Esophagus muscularis mucosa (tissue), 4 donors: ENCODE measurements around the gene HSD3B7.
"Not testable (repeated sequence)": the region's sequence is repeated elsewhere in the genome, so short reads cannot be mapped to it uniquely, and the experiment has no call there.

Experiments used
- EP300 ChIP-seq: sonication (generic); formaldehyde crosslinking; IDR thresholded peaks from one replicate; pipeline ENCODE4 v1.6.1; 2017; ENCODE audit warnings: antibody characterized with exemption
- POLR2A ChIP-seq: fragments of 450-650 bp; IDR thresholded peaks from one replicate; pipeline ENCODE4 v1.6.1; 2017; ENCODE audit warnings: antibody characterized with exemption, moderate library complexity, mild to moderate bottlenecking, low read depth
- TF ChIP-seq, protein P1 (sequence below), 3 experiments: fragments of 200-600 bp in 2 of 3; fragments of 450-650 bp in 1 of 3; sonication (generic) in 2 of 3; IDR thresholded peaks; one replicate each; pipeline ENCODE4 v1.5.1; 2017 to 2019; ENCODE audit warnings: antibody characterized with exemption in 3 of 3, mild to moderate bottlenecking in 2 of 3, moderate library complexity in 1 of 3

DNA sequence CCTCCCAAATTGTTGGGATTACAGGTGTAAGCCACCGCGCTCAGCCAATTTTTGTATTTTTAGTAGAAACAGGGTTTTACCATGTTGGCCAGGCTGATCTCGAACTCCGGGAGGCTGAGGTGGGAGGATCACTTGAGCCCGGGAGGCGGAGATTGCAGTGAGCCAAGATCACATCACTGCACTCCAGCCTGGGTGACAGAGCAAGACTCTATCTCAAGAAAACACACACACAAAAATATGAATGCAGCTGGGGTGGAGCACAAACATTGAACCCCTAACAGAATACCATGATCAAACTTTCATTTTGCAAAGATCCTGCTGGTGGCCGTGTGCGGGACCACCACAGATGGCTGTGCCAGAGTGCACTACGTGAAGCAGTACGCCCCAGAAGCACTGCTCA is 32.7 kb downstream of the HSD3B7 start:
- TF ChIP-seq, protein P1, sequence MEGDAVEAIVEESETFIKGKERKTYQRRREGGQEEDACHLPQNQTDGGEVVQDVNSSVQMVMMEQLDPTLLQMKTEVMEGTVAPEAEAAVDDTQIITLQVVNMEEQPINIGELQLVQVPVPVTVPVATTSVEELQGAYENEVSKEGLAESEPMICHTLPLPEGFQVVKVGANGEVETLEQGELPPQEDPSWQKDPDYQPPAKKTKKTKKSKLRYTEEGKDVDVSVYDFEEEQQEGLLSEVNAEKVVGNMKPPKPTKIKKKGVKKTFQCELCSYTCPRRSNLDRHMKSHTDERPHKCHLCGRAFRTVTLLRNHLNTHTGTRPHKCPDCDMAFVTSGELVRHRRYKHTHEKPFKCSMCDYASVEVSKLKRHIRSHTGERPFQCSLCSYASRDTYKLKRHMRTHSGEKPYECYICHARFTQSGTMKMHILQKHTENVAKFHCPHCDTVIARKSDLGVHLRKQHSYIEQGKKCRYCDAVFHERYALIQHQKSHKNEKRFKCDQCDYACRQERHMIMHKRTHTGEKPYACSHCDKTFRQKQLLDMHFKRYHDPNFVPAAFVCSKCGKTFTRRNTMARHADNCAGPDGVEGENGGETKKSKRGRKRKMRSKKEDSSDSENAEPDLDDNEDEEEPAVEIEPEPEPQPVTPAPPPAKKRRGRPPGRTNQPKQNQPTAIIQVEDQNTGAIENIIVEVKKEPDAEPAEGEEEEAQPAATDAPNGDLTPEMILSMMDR (IDR thresholded peaks at IDR 0.05) = not testable (repeated sequence)
- TF ChIP-seq EP300, POLR2A: not testable (repeated sequence)
